ENCODE measurements around the gene PLA2G4C.

The PLA2G4C gene

GRCh38 chr19:48064509-48064908, 46.1 kb downstream of the PLA2G4C start:
- Histone ChIP-seq H3K36me3 (ENCODE audit: insufficient read depth, low read length) (no peaks in the 10 kb centered on the region), H2AFZ (ENCODE audit: low read length) (no peak overlapping the region), H3K27ac (ENCODE audit: low read depth, low read length, poor library complexity, severe bottlenecking) (no peak overlapping the region), H3K9ac (ENCODE audit: low read length) (no peak overlapping the region), H3K4me3 (ENCODE audit: low read depth, low read length, poor library complexity, severe bottlenecking) (no peak overlapping the region), H3F3A (ENCODE audit: insufficient read depth, low read length) (no peaks in the 10 kb centered on the region), H3K4me1 (ENCODE audit: insufficient read depth, low read length, severe bottlenecking) (no peaks in the 10 kb centered on the region), H3K79me2 (ENCODE audit: insufficient read depth, low read length) (no peaks in the 10 kb centered on the region), H3K4me2 (ENCODE audit: low read length) (no peak overlapping the region), H3K27me3 (ENCODE audit: insufficient read depth, low read length) (no peaks in the 10 kb centered on the region), H3K9me2 (ENCODE audit: low read depth, low read length) (no peaks in the 10 kb centered on the region), H4K20me1 (ENCODE audit: insufficient read depth, low read length) (no peaks in the 10 kb centered on the region), H3K9me3 (ENCODE audit: low read length) (no peaks in the 10 kb centered on the region)
- TF ChIP-seq CTCF (IDR thresholded peaks at IDR 0.05; ENCODE audit: low read length) (no peak), EZH2 (IDR thresholded peaks at IDR 0.05; ENCODE audit: borderline replicate concordance, low read length) (no peak)

- H3K9me2 ChIP-seq (ENCODE audit: low read depth, low read length) = no peaks in the 10 kb centered on the region
- H3F3A ChIP-seq (ENCODE audit: insufficient read depth, low read length) = no peaks in the 10 kb centered on the region
- no peaks in the 10 kb centered on the region for H3K9me3 ChIP-seq (ENCODE audit: low read length)
- no peaks in the 10 kb centered on the region for H4K20me1 ChIP-seq (ENCODE audit: insufficient read depth, low read length)
- H3K4me1 ChIP-seq (ENCODE audit: insufficient read depth, low read length, severe bottlenecking) = no peaks in the 10 kb centered on the region
- no peak overlapping the region for H3K4me3 ChIP-seq (ENCODE audit: low read depth, low read length, poor library complexity, severe bottlenecking)
- TF ChIP-seq CTCF (IDR thresholded peaks at IDR 0.05; ENCODE audit: low read length) (no peak), EZH2 (IDR thresholded peaks at IDR 0.05; ENCODE audit: borderline replicate concordance, low read length) (no peak)
- no peak overlapping the region for H3K4me2 ChIP-seq (ENCODE audit: low read length)
- no peak overlapping the region for H2AFZ ChIP-seq (ENCODE audit: low read length)
- H3K9ac ChIP-seq (ENCODE audit: low read length) = no peak overlapping the region
- no peaks in the 10 kb centered on the region for H3K79me2 ChIP-seq (ENCODE audit: insufficient read depth, low read length)
- H3K27ac ChIP-seq (ENCODE audit: low read depth, low read length, poor library complexity, severe bottlenecking) = no peak overlapping the region
- no peaks in the 10 kb centered on the region for H3K27me3 ChIP-seq (ENCODE audit: insufficient read depth, low read length)
- no peaks in the 10 kb centered on the region for H3K36me3 ChIP-seq (ENCODE audit: insufficient read depth, low read length)
Measured at GRCh38 chr19:48061401-48062344, 48.9 kb downstream of the PLA2G4C start.

DNA sequence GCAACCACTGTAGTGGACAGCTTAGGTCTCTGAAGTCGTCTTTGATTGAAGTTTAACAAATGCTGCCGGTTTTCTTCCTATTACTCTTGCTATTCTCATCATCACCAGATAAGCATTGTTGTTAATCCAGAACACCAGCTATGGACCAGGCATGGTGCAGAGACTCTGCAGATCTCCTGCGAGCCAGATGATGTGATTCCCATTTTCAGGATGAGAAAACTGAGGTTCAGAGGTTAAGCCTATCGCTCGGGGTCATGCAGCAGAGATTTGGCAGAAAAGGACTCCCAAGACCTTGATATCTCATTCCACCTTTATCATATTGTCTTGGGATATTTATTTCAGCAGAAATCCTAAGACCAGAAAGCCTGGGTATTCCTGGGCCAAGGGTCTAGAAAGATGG, 50.2 kb downstream of the PLA2G4C start:
- Histone ChIP-seq H3K9ac (ENCODE audit: low read length) (no peak overlapping the region), H3K27ac (ENCODE audit: low read depth, low read length, poor library complexity, severe bottlenecking) (no peak overlapping the region), H3K9me3 (ENCODE audit: low read length) (no peaks in the 10 kb centered on the region), H3K79me2 (ENCODE audit: insufficient read depth, low read length) (no peaks in the 10 kb centered on the region), H2AFZ (ENCODE audit: low read length) (no peak overlapping the region), H3K36me3 (ENCODE audit: insufficient read depth, low read length) (no peaks in the 10 kb centered on the region), H3K9me2 (ENCODE audit: low read depth, low read length) (no peaks in the 10 kb centered on the region), H3K4me1 (ENCODE audit: insufficient read depth, low read length, severe bottlenecking) (no peaks in the 10 kb centered on the region), H3K4me3 (ENCODE audit: low read depth, low read length, poor library complexity, severe bottlenecking) (no peak overlapping the region), H3K27me3 (ENCODE audit: insufficient read depth, low read length) (no peaks in the 10 kb centered on the region), H3K4me2 (ENCODE audit: low read length) (no peak overlapping the region), H4K20me1 (ENCODE audit: insufficient read depth, low read length) (no peaks in the 10 kb centered on the region), H3F3A (ENCODE audit: insufficient read depth, low read length) (no peaks in the 10 kb centered on the region)
- no peak for TF ChIP-seq CTCF (IDR thresholded peaks at IDR 0.05; ENCODE audit: low read length)
- TF ChIP-seq EZH2 (IDR thresholded peaks at IDR 0.05; ENCODE audit: borderline replicate concordance, low read length) = no peak

Data from OCI-LY1 (cell line).